Measurements from ENCODE around the gene CLEC19A.

Gene CLEC19A

DNA sequence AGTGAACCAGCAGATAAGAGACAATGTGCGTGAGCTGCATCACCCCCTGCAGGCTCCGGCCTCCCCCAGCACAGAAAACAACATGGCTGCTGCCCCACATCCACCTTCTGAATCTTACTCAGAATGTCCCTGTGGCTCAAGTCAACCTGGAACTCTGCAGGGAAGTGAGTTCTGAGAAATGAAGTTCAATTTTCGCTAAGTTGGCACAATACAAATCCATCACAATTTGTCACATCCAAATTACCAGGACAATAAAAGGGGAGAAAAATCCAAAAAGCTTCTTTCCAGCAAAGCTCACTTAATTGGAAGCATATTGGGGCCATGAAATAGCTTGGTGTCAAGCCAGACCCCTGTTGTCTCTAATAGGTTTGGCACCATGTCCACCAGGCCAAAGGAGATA lies 38.1 kb downstream of the CLEC19A start:
- no peak for DNase-seq (ENCODE audit: low read depth in 2 of 2)

DNA sequence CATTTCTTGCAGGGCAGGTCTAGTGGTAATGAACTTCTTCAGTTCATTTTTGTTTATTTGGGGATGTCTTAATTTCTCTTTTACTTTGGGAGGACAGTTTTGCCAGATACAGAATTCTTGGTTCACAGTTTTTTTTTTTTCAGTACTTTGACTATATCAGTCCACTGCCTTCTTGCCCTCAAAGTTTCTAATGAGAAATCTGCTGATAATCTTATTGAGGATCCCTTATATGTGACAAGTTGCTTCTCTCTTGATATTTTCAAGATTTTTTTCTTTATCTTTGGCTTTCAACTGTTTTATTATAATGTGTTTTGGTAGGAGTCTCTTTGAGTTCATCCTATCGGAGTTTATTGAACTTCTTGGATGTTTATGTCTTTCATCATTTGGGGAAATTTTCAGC lies 42.8 kb downstream of the CLEC19A start:
- DNase-seq (ENCODE audit: low read depth in 2 of 2): no peak

- DNase-seq (ENCODE audit: low read depth in 2 of 2): no peak
These were observed 44.4 kb downstream of the CLEC19A start for GRCh38 chr16:19329932-19330331.

- DNase-seq (ENCODE audit: low read depth in 2 of 2): no peak
These were observed 45.4 kb downstream of the CLEC19A start for GRCh38 chr16:19330841-19331397.

GRCh38 chr16:19331794-19332193 lies 46.3 kb downstream of the CLEC19A start:
- no peak for DNase-seq (ENCODE audit: low read depth in 2 of 2)

DNA sequence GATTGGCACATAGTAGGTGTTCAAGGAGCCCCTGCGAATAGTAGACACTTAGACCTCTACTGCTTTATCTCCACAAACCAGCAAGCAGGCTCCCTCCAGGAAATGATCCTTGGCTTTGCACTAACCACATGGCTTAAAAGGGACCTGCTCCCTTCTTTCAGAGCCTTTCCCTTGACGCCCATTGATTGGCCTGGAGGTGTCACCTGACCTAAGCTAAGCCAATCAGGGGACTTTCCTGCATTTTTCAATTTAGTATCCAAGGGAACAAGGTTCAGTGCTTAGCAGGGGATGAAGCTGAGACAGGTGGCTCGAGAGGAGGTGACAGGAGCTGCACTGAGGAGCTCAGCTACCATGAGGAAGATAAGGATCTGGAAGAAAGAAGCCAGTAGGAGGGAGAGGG lies 52.8 kb downstream of the CLEC19A start:
- no peak for DNase-seq (ENCODE audit: low read depth in 2 of 2)

- DNase-seq (ENCODE audit: low read depth in 2 of 2): no peak
These were observed 58.8 kb downstream of the CLEC19A start for GRCh38 chr16:19344224-19344801.

DNA sequence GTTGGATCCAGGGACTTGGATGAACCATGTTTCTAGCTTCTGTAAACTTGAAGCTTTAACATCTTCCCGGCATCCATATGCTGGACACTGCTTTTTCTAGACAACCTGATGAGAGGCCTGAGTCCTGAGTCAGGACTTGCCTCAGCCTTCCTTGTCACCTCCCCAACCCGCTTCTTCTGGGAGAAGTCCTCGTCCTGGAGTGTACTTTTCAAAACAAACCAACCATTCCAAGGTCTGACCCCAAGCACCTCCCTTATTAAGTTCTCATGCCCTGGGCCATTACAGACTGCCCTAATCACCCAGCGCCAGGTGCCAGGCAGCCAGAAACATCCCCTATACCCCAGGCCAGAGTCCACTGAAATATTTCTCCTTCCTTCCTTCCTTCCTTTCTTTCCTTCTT lies 59.4 kb downstream of the CLEC19A start:
- no peak for DNase-seq (ENCODE audit: low read depth in 2 of 2)

- no peak for DNase-seq (ENCODE audit: low read depth in 2 of 2)
These were observed 60.9 kb downstream of the CLEC19A start for GRCh38 chr16:19346335-19346922.

- DNase-seq (ENCODE audit: low read depth in 2 of 2): no peak
These were observed 62.6 kb downstream of the CLEC19A start for GRCh38 chr16:19348125-19348524.

DNA sequence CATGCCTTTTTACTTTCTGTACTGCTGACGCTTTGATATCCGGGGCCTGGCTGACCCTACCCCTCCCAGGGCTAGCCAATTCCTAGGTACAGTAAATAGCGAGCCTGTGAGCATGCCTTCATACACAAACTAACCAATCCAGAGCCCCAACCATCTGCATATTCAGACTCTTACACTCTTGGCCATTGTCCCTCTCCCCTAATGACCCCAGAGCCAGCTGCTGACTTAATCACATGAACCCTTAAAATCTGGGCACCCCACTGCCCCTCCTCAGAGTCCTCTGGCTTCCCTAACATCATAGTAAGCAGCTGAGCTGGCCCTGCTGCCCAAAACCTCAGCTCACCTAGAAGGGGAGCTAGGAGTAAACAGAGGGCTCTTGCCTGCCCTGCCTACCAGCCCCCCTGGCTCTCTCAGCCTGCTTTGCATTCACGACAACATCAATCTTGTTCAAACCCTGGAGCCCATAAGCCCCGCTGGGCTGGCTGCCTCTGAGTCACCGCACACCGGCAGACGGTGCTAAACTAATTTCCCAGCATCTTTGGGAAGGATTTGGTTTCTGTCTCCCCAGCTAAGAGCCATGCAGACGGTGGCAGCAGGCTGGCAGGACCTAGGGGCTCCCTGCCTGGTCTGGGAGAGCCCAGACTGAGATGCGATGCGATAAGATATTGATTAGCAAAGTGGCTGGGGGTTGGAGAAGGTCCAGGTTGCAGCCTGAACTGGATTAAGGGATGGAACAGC lies 63.2 kb downstream of the CLEC19A start:
- DNase-seq (ENCODE audit: low read depth in 2 of 2): no peak

DNA sequence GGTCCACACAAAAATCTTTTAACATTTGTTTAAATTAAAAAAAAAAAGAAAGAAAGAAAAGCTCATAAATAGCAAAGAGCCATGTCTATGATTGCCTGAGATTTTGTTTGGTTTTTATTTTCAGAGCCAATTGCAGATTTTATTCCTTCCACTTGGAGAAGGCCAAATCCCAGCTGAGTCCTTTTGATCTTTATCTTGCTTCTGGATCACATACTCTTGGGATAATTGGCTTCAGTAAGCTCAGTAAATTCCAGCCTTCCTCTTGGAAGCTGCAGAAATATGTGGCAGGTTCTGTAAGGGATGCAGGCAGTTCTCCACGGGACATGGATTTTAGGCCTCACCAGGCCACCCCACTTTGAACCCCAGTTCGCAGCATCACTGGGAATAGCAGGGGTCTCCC lies 68.8 kb downstream of the CLEC19A start:
- no peak for DNase-seq (ENCODE audit: low read depth in 2 of 2)

DNA sequence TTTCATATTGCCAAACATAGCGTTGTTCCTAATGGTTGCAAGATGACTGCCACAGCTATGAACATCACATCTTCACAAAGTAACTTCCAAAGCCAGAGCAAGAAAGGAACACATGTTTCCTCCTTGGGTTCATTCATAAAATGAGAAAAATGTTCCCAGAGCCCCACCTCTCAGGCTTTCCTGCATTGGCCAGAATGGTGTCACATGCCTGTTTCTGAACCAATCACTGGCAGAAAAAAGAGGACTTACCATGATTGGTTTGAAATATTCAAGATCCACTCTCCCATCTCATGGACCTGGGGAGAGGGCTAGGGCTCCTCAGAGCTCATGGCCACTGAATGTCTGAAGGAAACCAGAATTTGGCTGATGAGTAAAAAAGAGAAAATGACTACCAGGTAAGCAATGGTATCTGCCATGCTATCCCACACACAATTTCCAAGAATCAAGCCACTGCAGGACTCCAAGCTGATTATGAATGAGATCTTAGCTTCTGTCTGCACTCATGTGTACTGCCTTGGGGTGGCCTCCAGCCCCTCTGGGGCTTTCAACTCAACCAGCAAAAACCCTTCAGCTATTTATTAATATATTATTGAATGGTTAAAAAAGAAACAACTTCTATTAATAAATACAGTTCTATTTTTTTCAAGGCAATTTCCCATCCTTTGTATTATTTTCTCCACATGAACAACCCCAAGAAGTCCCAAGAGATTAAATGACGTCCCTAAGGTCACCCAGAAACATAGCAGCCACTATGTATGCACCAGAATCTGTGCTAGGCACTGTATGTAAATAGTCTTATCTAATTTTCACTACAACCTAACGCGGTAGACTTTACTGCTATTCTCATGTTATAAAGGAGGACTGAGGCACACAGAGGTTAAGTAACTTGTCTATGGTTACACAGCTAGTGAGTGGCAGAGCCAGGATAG lies 70.8 kb downstream of the CLEC19A start:
- DNase-seq (ENCODE audit: low read depth in 2 of 2): no peak

GRCh38 chr16:19359556-19359955 lies 74.0 kb downstream of the CLEC19A start:
- DNase-seq (ENCODE audit: low read depth in 2 of 2): no peak
